Measurements from ENCODE around the gene BAD.

DNA sequence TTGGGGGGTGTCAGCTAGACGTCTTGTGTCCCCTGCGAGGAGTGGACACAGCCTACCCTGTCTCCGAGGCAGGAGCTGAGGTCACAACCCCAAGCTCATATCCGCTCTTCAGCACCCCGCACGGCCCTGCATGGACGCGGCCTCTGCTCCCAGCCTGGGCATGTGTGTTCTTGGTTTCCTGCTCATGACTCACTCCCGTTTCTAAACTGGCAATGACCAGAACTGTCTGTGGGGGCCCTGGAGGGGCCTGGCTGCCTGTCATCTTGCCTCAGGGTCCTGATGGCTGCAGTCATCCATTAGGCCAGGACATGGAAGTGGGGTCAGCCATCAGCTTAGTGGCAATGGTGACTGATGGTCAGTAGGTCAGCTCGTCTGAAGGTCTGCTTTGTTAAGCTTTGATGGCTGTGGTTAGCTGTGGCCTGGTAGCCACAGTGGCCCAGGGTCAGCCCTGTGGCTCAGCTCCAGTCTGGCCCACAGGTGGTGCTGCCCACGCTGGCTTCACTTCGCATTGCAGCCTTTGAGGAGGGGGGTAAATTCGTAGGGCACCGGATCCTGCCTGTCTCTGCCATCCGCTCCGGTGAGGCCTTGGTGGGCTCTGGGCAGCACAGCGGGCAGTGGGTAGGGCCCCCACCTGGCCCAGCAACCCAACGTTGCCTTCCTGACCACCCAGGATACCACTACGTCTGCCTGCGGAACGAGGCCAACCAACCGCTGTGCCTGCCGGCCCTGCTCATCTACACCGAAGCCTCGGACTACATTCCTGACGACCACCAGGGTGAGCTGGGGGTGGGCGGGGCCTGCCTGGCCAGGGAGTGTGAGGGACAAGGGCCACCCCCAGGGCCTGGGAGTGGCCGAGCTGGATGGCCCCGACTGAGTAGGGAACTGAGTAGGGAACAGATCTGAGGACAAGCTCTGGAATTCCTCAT, 21.2 kb downstream of the BAD start:
- no peak for TF ChIP-seq SP1 (IDR thresholded peaks at IDR 0.05; ENCODE audit: low read depth, low read length)
- TF ChIP-seq, protein P1, sequence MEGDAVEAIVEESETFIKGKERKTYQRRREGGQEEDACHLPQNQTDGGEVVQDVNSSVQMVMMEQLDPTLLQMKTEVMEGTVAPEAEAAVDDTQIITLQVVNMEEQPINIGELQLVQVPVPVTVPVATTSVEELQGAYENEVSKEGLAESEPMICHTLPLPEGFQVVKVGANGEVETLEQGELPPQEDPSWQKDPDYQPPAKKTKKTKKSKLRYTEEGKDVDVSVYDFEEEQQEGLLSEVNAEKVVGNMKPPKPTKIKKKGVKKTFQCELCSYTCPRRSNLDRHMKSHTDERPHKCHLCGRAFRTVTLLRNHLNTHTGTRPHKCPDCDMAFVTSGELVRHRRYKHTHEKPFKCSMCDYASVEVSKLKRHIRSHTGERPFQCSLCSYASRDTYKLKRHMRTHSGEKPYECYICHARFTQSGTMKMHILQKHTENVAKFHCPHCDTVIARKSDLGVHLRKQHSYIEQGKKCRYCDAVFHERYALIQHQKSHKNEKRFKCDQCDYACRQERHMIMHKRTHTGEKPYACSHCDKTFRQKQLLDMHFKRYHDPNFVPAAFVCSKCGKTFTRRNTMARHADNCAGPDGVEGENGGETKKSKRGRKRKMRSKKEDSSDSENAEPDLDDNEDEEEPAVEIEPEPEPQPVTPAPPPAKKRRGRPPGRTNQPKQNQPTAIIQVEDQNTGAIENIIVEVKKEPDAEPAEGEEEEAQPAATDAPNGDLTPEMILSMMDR (IDR thresholded peaks at IDR 0.05 in 2 of 3, conservative IDR thresholded peaks at IDR 0.05 in 1 of 3; ENCODE audit: control insufficient read depth in 2 of 3, extremely low read depth in 1 of 3, insufficient read depth in 1 of 3, low read depth in 3 of 3, low read length in 3 of 3): no peak
- no peak for TF ChIP-seq JUND (IDR thresholded peaks at IDR 0.05; ENCODE audit: low read depth, low read length)
- no peak for TF ChIP-seq TCF12 (IDR thresholded peaks at IDR 0.05; ENCODE audit: low read depth, low read length)
- no peak for TF ChIP-seq SIX5 (IDR thresholded peaks at IDR 0.05; ENCODE audit: low read depth, low read length, severe bottlenecking)
- TF ChIP-seq CHD2 (IDR thresholded peaks at IDR 0.05; ENCODE audit: borderline replicate concordance, low read depth, low read length): no peak
- TF ChIP-seq, protein P2, sequence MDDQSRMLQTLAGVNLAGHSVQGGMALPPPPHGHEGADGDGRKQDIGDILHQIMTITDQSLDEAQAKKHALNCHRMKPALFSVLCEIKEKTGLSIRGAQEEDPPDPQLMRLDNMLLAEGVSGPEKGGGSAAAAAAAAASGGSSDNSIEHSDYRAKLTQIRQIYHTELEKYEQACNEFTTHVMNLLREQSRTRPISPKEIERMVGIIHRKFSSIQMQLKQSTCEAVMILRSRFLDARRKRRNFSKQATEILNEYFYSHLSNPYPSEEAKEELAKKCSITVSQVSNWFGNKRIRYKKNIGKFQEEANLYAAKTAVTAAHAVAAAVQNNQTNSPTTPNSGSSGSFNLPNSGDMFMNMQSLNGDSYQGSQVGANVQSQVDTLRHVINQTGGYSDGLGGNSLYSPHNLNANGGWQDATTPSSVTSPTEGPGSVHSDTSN (IDR thresholded peaks at IDR 0.05; ENCODE audit: insufficient replicate concordance, low read depth, low read length): no peak
